ENCODE measurements around the gene CLPTM1.

Gene CLPTM1

GRCh38 chr19:45001087-45001739 is 46.0 kb downstream of the CLPTM1 start, which contains the start of gene RELB:
Gene RELB (plus strand): TSS chr19:45001464. CDS start chr19:45001580, 116 bp downstream.
- peak within 1 kb of the TSS; percentile 92 to 99 (median 99) for H3K27ac Mint-ChIP-seq

GRCh38 chr19:45003485-45003884 is 48.3 kb downstream of the CLPTM1 start:
- Mint-ChIP-seq H3K27me3 (ENCODE audit: low read depth) (no peaks in the 10 kb centered on the region), H3K4me3 (no peak overlapping the region), H3K9me3 (no peaks in the 10 kb centered on the region), H3K4me1 (peaks cover 6% of the 10 kb centered on the region), H3K27ac (no peak overlapping the region), H3K36me3 (ENCODE audit: low read depth) (peaks cover 11% of the 10 kb centered on the region)
- TF ChIP-seq, protein P1, sequence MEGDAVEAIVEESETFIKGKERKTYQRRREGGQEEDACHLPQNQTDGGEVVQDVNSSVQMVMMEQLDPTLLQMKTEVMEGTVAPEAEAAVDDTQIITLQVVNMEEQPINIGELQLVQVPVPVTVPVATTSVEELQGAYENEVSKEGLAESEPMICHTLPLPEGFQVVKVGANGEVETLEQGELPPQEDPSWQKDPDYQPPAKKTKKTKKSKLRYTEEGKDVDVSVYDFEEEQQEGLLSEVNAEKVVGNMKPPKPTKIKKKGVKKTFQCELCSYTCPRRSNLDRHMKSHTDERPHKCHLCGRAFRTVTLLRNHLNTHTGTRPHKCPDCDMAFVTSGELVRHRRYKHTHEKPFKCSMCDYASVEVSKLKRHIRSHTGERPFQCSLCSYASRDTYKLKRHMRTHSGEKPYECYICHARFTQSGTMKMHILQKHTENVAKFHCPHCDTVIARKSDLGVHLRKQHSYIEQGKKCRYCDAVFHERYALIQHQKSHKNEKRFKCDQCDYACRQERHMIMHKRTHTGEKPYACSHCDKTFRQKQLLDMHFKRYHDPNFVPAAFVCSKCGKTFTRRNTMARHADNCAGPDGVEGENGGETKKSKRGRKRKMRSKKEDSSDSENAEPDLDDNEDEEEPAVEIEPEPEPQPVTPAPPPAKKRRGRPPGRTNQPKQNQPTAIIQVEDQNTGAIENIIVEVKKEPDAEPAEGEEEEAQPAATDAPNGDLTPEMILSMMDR (IDR thresholded peaks at IDR 0.05; ENCODE audit: unreplicated experiment in 3 of 3), result no peak

More at GRCh38 chr19:45001087-45001739, 46.0 kb downstream of the CLPTM1 start, which contains the start of gene RELB:
- Mint-ChIP-seq H3K36me3 (ENCODE audit: low read depth) (peaks cover 8% of the 10 kb centered on the region), H3K9me3 (no peaks in the 10 kb centered on the region), H3K4me3 (peak within 1 kb of the TSS; percentile 97 to 99 (median 99)), H3K4me1 (peaks cover 6% of the 10 kb centered on the region), H3K27me3 (ENCODE audit: low read depth) (no peaks in the 10 kb centered on the region)
- TF ChIP-seq, protein P1 (IDR thresholded peaks at IDR 0.05; ENCODE audit: unreplicated experiment in 3 of 3), result no peak

GRCh38 chr19:45005787-45006186 is 50.6 kb downstream of the CLPTM1 start:
- Mint-ChIP-seq H3K9me3 (no peaks in the 10 kb centered on the region), H3K4me1 (peaks cover 6% of the 10 kb centered on the region), H3K27me3 (ENCODE audit: low read depth) (no peaks in the 10 kb centered on the region)

DNA sequence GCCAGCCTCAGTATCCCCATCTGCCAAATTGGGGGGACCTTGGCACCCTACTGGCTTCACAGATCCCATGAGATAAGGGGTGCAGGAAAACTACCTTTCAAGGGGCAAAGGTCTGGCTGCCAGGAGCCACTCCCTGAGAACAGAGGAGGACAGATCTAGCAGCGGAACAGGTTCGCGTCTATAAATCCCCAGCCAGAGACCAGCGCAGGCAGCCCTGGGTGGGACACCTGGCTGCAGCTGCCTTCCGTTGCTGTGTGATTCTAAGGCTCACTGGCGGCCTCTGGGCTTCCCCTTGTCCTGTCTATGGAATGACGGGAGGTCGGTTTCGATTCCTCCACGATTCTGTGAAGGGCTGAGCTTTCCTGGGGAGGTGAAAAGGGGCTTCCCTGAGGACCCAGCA is 53.4 kb downstream of the CLPTM1 start:
- Mint-ChIP-seq H3K4me1 (no peaks in the 10 kb centered on the region), H3K4me3 (no peak overlapping the region), H3K9me3 (no peaks in the 10 kb centered on the region), H3K27ac (no peak overlapping the region), H3K36me3 (ENCODE audit: low read depth) (peaks cover 10% of the 10 kb centered on the region), H3K27me3 (ENCODE audit: low read depth) (no peaks in the 10 kb centered on the region)
- TF ChIP-seq, protein P1 (IDR thresholded peaks at IDR 0.05; ENCODE audit: unreplicated experiment in 3 of 3), result no peak

More at GRCh38 chr19:45005787-45006186, 50.6 kb downstream of the CLPTM1 start:
- Mint-ChIP-seq H3K36me3 (ENCODE audit: low read depth) (peaks cover 11% of the 10 kb centered on the region), H3K4me3 (no peak overlapping the region), H3K27ac (no peak overlapping the region)
- TF ChIP-seq, protein P1 (IDR thresholded peaks at IDR 0.05; ENCODE audit: unreplicated experiment in 3 of 3), result no peak

GRCh38 chr19:45009625-45010255 is 54.6 kb downstream of the CLPTM1 start:
- H3K9me3 Mint-ChIP-seq, result no peaks in the 10 kb centered on the region
- H3K4me3 Mint-ChIP-seq, result no peak overlapping the region
- H3K36me3 Mint-ChIP-seq (ENCODE audit: low read depth), result peaks cover 10% of the 10 kb centered on the region
- no peaks in the 10 kb centered on the region for H3K27me3 Mint-ChIP-seq (ENCODE audit: low read depth)
- no peak overlapping the region for H3K27ac Mint-ChIP-seq
- TF ChIP-seq, protein P1 (IDR thresholded peaks at IDR 0.05; ENCODE audit: unreplicated experiment in 3 of 3), result no peak
- H3K4me1 Mint-ChIP-seq, result no peaks in the 10 kb centered on the region

Data from nephron (organoid).